Measurements from ENCODE around the gene KLHDC4. TPM values are rescaled to one million over a fixed set of nuclear protein-coding genes. Genes with fewer than 3 reads are reported as not detected.

Gene KLHDC4
- 36.3 and 68.2 TPM in 2 replicates for total RNA-seq (2014; rRNA removed)
- percentile 66 among the genes with signal in this experiment for Bru-seq, nascent RNA
- percentile 75 among the genes with signal in this experiment for BruChase-seq, experiment 1, labeled RNA remaining after a 6-hour chase
- percentile 76 among the genes with signal in this experiment for BruChase-seq, experiment 2, labeled RNA remaining after a 2-hour chase
- long read RNA-seq, full-length matches to known transcripts, result 34 of 57 reads
- long read RNA-seq, partial matches to known transcripts, result 6 of 57 reads
- long read RNA-seq, other reads (novel, unspliced or antisense), result 17 of 57 reads

DNA sequence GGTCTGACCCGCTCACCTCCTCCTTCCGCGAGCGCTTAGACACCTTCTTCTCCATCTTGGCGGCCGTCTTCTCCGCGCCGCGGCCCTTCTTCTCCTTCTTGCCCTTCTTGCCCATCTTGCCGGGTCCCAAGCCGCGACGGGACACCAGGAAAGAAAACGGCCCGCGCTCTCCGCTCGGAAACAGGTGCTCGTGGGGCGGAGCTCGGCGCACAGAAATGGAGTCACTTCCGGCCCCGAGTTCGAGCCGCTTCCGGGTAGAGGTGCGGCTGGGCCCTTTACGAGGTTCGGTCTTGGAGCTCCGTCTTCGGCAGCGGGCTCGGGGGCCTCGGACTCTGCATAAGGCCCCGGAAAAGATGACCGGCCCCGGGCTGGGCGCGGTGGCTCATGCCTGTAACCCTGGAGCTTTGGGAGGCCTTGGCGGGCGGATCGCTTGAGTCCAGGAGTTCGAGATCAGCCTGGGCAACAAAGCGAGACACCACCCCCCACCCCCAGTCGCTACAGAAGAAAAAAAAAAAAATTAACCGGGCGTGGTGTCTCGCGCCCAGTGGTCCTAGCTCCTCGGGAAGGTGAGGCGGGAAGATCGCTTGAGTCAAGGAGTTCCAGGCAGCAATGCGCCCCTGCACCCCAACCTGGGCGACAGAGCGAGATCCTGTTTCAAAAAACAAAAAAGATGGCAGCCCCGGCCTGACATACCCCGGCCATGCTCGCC is at the start of gene KLHDC4:
KLHDC4 (minus strand) TSS at position 211 of the 709 bp plus-strand sequence; CDS start at position 115, 96 bp downstream.
- H2AFZ ChIP-seq (ENCODE audit: low read length), result peak within 1 kb of the TSS; percentile 81
- H3K27ac ChIP-seq (ENCODE audit: low read length), result peak within 1 kb of the TSS; percentile 18; the same call in 1 of the 2 replicates
- 0 out of 2 replicates have a peak, but pooled peaks cover 4% of the 10 kb centered on the region for H3K4me1 ChIP-seq (ENCODE audit: insufficient read depth, low read length)
- H3K9me3 ChIP-seq (ENCODE audit: low read length), result no peaks in the 10 kb centered on the region
- DNase-seq (peak; percentile 75), ATAC-seq (peak; percentile 74)
- peak within 1 kb of the TSS; percentile 95 for H3K4me2 ChIP-seq (ENCODE audit: low read length)
- H4K20me1 ChIP-seq (ENCODE audit: low read length), result no peaks in the 10 kb centered on the region
- H3K9ac ChIP-seq (ENCODE audit: low read length), result peak within 1 kb of the TSS; percentile 94
- ChIA-PET CTCF (interaction anchor here (0.5 to 0.6 kb wide), 2 partner anchors 13 to 804 kb away, joined by 3 to 9 read pairs; no protein-coding TSS in a partner anchor), POLR2A (ENCODE audit: unreplicated experiment) (interaction anchor here (0.6 kb wide), 1 partner anchor 8 kb away, joined by 4 read pairs; no protein-coding TSS in a partner anchor)
- H3F3A ChIP-seq (ENCODE audit: low read length, unreplicated experiment), result no peaks in the 10 kb centered on the region
- H3K9me2 ChIP-seq (replicated peaks; ENCODE audit: low read length), result no peaks in the 10 kb centered on the region
- TF ChIP-seq, protein P1, sequence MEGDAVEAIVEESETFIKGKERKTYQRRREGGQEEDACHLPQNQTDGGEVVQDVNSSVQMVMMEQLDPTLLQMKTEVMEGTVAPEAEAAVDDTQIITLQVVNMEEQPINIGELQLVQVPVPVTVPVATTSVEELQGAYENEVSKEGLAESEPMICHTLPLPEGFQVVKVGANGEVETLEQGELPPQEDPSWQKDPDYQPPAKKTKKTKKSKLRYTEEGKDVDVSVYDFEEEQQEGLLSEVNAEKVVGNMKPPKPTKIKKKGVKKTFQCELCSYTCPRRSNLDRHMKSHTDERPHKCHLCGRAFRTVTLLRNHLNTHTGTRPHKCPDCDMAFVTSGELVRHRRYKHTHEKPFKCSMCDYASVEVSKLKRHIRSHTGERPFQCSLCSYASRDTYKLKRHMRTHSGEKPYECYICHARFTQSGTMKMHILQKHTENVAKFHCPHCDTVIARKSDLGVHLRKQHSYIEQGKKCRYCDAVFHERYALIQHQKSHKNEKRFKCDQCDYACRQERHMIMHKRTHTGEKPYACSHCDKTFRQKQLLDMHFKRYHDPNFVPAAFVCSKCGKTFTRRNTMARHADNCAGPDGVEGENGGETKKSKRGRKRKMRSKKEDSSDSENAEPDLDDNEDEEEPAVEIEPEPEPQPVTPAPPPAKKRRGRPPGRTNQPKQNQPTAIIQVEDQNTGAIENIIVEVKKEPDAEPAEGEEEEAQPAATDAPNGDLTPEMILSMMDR (conservative IDR thresholded peaks at IDR 0.05; ENCODE audit: low read depth, low read length), result no peak
- no peak for TF ChIP-seq EZH2 (IDR thresholded peaks at IDR 0.05; ENCODE audit: low read length, unreplicated experiment)
- TF ChIP-seq EZH2phosphoT487 (IDR thresholded peaks at IDR 0.05; ENCODE audit: borderline replicate concordance, low read length), result no peak
- intact Hi-C loops (cut with micrococcal nuclease), result no loop called here
- peaks cover 8% of the 10 kb centered on the region for H3K36me3 ChIP-seq (ENCODE audit: low read depth, low read length)
- no peaks in the 10 kb centered on the region for H3K27me3 ChIP-seq (ENCODE audit: low read length)
- H3K79me2 ChIP-seq (ENCODE audit: low read length), result peaks cover 49% of the 10 kb centered on the region
- TSS peak; percentile 87 for BruUV-seq (replicated peaks)
- peak within 1 kb of the TSS; percentile 99 for H3K4me3 ChIP-seq (ENCODE audit: low read length)

DNA sequence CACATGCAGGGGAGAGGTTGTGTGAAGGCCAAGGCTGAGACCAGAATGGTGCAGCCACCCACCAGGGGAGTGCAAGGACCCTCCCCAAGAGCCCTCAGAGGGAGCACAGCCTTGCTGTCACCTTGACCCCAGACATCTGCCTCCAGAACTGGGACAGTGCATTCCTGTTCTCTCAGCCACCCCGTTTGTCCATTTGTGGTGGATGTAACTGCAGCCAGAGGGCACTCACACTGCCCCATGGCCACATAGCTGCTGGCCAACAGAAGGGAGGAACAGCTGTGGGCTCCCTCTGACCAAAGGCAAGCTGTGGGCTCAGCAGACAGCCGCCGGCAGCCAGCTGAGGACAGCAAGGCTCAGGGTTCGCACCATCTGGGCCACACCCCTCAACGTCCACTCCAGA is 49.8 kb upstream of the KLHDC4 start:
- ChIA-PET CTCF (interaction anchor here (0.8 kb wide), 1 partner anchor 56 kb away, joined by 4 read pairs; no protein-coding TSS in a partner anchor), POLR2A (ENCODE audit: unreplicated experiment) (no interaction called here)
- Histone ChIP-seq H3K4me1 (ENCODE audit: insufficient read depth, low read length) (no peaks in the 10 kb centered on the region), H3K9ac (ENCODE audit: low read length) (no peak overlapping the region), H3K9me2 (replicated peaks; ENCODE audit: low read length) (no peaks in the 10 kb centered on the region), H3K27ac (ENCODE audit: low read length) (no peak overlapping the region), H2AFZ (ENCODE audit: low read length) (no peak overlapping the region), H3K4me2 (ENCODE audit: low read length) (no peak overlapping the region), H4K20me1 (ENCODE audit: low read length) (no peaks in the 10 kb centered on the region), H3K36me3 (ENCODE audit: low read depth, low read length) (no peaks in the 10 kb centered on the region), H3F3A (ENCODE audit: low read length, unreplicated experiment) (no peaks in the 10 kb centered on the region), H3K4me3 (ENCODE audit: low read length) (no peak overlapping the region), H3K27me3 (ENCODE audit: low read length) (no peaks in the 10 kb centered on the region), H3K9me3 (ENCODE audit: low read length) (no peaks in the 10 kb centered on the region), H3K79me2 (ENCODE audit: low read length) (no peaks in the 10 kb centered on the region)
- TF ChIP-seq EZH2phosphoT487 (IDR thresholded peaks at IDR 0.05; ENCODE audit: borderline replicate concordance, low read length) (no peak), EZH2 (IDR thresholded peaks at IDR 0.05; ENCODE audit: low read length, unreplicated experiment) (no peak)
- TF ChIP-seq, protein P1 (conservative IDR thresholded peaks at IDR 0.05; ENCODE audit: low read depth, low read length), result no peak
- no peak for DNase-seq
- intact Hi-C loops (cut with micrococcal nuclease), result no loop called here
- no TSS peak for BruUV-seq (replicated peaks)
- no peak for ATAC-seq
